ENCODE measurements around the gene ARHGAP18.

DNA sequence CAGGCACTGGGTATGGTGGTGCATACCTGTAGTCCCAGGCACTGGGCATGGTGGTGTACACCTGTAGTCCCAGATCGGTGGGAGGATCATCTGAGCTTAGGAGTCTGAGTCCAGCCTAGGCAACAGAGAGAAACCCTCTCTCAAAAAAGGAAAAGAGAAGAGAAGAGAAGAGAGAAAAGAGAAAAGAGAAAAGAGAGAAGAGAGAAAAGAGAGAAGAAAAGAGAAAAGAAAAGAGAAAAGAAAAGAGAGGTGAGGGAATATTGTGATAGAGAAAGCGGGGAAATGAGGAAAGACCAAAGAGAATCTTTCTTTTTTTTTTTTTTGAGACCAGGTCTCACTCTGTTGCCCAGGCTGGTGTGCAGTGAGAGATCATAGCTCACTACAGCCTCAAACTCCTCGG lies 108.7 kb downstream of the ARHGAP18 start:
- TF ChIP-seq PRDM1 (tag by site-specific recombination; IDR thresholded peaks at IDR 0.05): peak; percentile 95
- TF ChIP-seq, protein P1, sequence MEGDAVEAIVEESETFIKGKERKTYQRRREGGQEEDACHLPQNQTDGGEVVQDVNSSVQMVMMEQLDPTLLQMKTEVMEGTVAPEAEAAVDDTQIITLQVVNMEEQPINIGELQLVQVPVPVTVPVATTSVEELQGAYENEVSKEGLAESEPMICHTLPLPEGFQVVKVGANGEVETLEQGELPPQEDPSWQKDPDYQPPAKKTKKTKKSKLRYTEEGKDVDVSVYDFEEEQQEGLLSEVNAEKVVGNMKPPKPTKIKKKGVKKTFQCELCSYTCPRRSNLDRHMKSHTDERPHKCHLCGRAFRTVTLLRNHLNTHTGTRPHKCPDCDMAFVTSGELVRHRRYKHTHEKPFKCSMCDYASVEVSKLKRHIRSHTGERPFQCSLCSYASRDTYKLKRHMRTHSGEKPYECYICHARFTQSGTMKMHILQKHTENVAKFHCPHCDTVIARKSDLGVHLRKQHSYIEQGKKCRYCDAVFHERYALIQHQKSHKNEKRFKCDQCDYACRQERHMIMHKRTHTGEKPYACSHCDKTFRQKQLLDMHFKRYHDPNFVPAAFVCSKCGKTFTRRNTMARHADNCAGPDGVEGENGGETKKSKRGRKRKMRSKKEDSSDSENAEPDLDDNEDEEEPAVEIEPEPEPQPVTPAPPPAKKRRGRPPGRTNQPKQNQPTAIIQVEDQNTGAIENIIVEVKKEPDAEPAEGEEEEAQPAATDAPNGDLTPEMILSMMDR (tag by site-specific recombination; IDR thresholded peaks at IDR 0.05): no peak
- no peak for TF ChIP-seq ZNF292 (tag by site-specific recombination; IDR thresholded peaks at IDR 0.05; ENCODE audit: borderline replicate concordance, low read depth)
- no peak for TF ChIP-seq HOXD13 (CRISPR knock-in tag; IDR thresholded peaks at IDR 0.05; ENCODE audit: borderline replicate concordance)
- no peak for TF ChIP-seq OVOL3 (tag by site-specific recombination; IDR thresholded peaks at IDR 0.05)
- no peak for TF ChIP-seq ZNF791 (tag by site-specific recombination; IDR thresholded peaks at IDR 0.05)
- TF ChIP-seq WT1 (tag by site-specific recombination; IDR thresholded peaks at IDR 0.05): no peak
- TF ChIP-seq ZNF146 (tag by site-specific recombination; IDR thresholded peaks at IDR 0.05): no peak
- no peak for TF ChIP-seq ZNF785 (tag by site-specific recombination; IDR thresholded peaks at IDR 0.05)
- TF ChIP-seq, protein P2, sequence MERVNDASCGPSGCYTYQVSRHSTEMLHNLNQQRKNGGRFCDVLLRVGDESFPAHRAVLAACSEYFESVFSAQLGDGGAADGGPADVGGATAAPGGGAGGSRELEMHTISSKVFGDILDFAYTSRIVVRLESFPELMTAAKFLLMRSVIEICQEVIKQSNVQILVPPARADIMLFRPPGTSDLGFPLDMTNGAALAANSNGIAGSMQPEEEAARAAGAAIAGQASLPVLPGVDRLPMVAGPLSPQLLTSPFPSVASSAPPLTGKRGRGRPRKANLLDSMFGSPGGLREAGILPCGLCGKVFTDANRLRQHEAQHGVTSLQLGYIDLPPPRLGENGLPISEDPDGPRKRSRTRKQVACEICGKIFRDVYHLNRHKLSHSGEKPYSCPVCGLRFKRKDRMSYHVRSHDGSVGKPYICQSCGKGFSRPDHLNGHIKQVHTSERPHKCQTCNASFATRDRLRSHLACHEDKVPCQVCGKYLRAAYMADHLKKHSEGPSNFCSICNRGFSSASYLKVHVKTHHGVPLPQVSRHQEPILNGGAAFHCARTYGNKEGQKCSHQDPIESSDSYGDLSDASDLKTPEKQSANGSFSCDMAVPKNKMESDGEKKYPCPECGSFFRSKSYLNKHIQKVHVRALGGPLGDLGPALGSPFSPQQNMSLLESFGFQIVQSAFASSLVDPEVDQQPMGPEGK (tag by site-specific recombination; IDR thresholded peaks at IDR 0.05): no peak
- no peak for TF ChIP-seq ZIC2 (tag by site-specific recombination; IDR thresholded peaks at IDR 0.05)
